Left ventricle myocardium inferior (tissue), 1 donor: Measurements from ENCODE around the gene SLC20A1. TPM values are rescaled to one million over a fixed set of nuclear protein-coding genes. Genes with fewer than 3 reads are reported as not detected.

ENCODE experiments used
- DNase-seq: peaks from one replicate; pipeline ENCODE4 v3.0.0-alpha.2; 2020
- H3K27ac ChIP-seq: fragments of 200-600 bp; replicated peaks from 2 replicates; pipeline ENCODE4 v1.8.0; 2021
- H3K27me3 ChIP-seq: fragments of 200-600 bp; 2 replicates; pipeline ENCODE4 v1.8.0; 2021; ENCODE audit warnings: low read depth
- H3K36me3 ChIP-seq: fragments of 200-600 bp; 2 replicates; pipeline ENCODE4 v1.8.0; 2021
- H3K4me1 ChIP-seq: fragments of 200-600 bp; 2 replicates; pipeline ENCODE4 v1.8.0; 2021
- H3K4me3 ChIP-seq: fragments of 200-600 bp; 2 replicates; pipeline ENCODE4 v1.8.0; 2021; ENCODE audit warnings: mild to moderate bottlenecking, moderate library complexity
- H3K9me3 ChIP-seq: fragments of 200-600 bp; replicated peaks from 2 replicates; pipeline ENCODE4 v1.8.0; 2021
- intact Hi-C: fragments of 100-400 bp; cut with micrococcal nuclease; formaldehyde crosslinking; loops from one replicate; pipeline ENCODE4 v1.11.0; 2022
- total RNA-seq: library from RNA; stranded (reverse); fragmentation: NEBNext Ultra II Directional; extraction: Animal tissue kit (Norgen Biotek cat#: 25700); gene quantifications from one replicate; pipeline ENCODE4 v1.2.1, GENCODE V29; 2021
- TF ChIP-seq, protein P1 (sequence below): fragments of 200-600 bp; IDR thresholded peaks from 2 replicates; pipeline ENCODE4 v1.8.0; 2021; ENCODE audit warnings: antibody characterized with exemption, mild to moderate bottlenecking, borderline replicate concordance
- donor health status: DM: no; HTN: yes; CAD: no; lungs with severe emphysema.

Gene SLC20A1
- total RNA-seq, 1 donor from 2014 or later, result 10.5 TPM

DNA sequence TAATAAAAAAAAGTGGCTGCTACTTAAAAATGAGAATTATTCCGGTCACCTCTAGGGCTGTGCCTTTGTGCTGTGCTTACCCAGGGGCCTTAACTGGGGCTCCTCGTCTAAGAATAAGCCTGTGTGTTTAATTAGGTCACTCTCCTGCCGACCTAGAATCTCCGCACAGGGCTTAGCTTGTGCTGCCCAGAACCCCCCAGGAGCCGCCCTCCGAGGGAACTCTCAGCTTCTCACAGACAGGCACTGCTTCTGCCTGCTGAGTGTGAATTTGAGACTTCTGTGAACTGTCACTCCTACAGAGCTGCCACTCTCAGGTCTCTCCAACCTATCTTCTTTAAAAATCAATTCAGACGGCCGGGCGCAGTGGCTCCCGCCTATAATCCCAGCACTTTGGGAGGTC lies 63.2 kb downstream of the SLC20A1 start:
- Histone ChIP-seq H3K4me3 (no peak overlapping the region), H3K27ac (no peak overlapping the region), H3K9me3 (no peaks in the 10 kb centered on the region), H3K4me1 (no peaks in the 10 kb centered on the region), H3K27me3 (peaks cover 64% of the 10 kb centered on the region), H3K36me3 (no peaks in the 10 kb centered on the region)
- TF ChIP-seq, protein P1, sequence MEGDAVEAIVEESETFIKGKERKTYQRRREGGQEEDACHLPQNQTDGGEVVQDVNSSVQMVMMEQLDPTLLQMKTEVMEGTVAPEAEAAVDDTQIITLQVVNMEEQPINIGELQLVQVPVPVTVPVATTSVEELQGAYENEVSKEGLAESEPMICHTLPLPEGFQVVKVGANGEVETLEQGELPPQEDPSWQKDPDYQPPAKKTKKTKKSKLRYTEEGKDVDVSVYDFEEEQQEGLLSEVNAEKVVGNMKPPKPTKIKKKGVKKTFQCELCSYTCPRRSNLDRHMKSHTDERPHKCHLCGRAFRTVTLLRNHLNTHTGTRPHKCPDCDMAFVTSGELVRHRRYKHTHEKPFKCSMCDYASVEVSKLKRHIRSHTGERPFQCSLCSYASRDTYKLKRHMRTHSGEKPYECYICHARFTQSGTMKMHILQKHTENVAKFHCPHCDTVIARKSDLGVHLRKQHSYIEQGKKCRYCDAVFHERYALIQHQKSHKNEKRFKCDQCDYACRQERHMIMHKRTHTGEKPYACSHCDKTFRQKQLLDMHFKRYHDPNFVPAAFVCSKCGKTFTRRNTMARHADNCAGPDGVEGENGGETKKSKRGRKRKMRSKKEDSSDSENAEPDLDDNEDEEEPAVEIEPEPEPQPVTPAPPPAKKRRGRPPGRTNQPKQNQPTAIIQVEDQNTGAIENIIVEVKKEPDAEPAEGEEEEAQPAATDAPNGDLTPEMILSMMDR, result no peak
- no peak for DNase-seq
- intact Hi-C loops, result no loop called here

DNA sequence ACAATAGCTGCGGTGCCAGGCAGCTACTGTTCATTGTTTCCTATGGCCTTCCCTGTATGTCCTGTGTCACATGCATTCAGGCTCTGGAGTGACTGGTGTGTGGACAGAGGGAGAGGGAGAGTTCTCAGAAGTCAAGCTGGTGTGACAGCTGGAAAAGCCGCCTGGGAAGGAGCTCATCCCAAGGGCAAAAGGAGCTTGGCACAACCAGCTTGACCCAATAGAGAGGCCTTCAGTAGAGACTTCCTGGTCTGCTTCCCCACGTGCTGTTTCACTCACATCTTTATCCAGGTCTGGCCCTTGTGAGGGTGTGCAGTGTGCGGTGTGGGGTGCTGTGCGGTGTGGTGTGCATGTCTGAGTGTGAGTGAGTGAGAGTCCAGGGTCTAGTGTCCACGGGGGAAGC lies 64.0 kb downstream of the SLC20A1 start:
- Histone ChIP-seq H3K9me3 (no peaks in the 10 kb centered on the region), H3K4me1 (no peaks in the 10 kb centered on the region), H3K4me3 (no peak overlapping the region), H3K27ac (no peak overlapping the region), H3K36me3 (no peaks in the 10 kb centered on the region), H3K27me3 (peaks cover 57% of the 10 kb centered on the region)
- TF ChIP-seq, protein P1, result no peak
- intact Hi-C loops, result no loop called here
- DNase-seq, result no peak

DNA sequence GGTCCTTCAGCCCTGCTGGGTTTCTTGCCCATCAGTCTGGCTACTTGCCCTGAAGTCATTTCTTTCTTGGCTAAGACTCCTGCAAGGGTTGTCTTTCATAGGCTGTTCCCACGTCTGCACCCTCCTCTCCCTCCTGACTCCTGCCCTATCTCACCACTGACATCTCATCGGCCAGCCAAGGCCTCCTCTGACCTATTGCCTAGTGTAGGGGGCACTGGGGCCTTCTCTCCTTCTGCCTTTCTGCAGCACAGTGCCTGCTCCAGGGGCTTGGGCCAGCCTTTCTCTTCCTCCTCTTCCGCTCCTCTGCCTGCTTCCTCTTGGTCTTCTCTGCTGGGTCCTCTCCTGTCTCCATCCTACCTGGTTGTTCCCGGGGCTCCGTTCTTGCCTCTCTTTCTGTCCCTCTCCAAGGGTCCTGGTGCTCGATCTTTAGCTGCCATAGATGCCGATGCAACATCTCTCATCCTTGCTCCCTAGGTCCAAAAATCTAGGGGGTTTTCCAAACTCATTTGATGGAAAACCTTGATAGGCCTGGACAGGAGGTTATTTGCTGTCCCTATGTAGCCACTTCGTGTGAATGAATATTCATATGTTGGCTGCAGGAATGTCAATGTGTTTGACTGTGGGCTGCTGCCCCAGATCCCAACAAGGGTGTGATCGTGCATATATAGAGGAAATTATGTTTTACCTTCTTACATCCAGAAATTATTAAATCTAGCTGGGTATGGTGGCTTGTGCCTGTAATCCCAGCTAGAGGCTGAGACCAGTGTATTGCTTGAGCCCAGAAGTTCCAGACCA lies 65.4 kb downstream of the SLC20A1 start:
- Histone ChIP-seq H3K36me3 (no peaks in the 10 kb centered on the region), H3K4me1 (no peaks in the 10 kb centered on the region), H3K4me3 (no peak overlapping the region), H3K27me3 (peaks cover 48% of the 10 kb centered on the region), H3K27ac (no peak overlapping the region), H3K9me3 (no peaks in the 10 kb centered on the region)
- intact Hi-C loops, result no loop called here
- DNase-seq, result no peak
- TF ChIP-seq, protein P1, result no peak

DNA sequence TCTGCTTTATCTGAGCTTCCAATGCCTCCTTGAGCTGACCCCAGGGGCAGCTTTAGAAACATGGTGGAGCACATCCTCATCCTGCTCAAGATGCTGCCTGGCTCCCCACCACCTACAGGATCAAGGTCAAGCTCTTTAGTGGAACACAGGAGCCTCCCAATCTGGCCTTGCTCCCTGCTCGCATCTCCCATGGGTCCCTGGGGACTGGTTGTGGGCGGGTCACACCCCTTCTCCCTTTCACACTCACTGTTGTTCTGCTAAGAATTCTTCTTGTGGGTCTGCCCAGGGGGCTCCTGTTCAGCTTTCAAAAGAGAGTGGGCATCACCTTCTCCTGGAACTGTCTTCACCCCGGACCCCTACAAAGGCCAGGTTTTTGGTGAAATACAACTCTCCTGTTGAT lies 66.7 kb downstream of the SLC20A1 start:
- Histone ChIP-seq H3K27me3 (peaks cover 35% of the 10 kb centered on the region), H3K36me3 (no peaks in the 10 kb centered on the region), H3K4me3 (no peak overlapping the region), H3K9me3 (peaks cover 3% of the 10 kb centered on the region), H3K4me1 (no peaks in the 10 kb centered on the region), H3K27ac (no peak overlapping the region)
- TF ChIP-seq, protein P1, result no peak
- DNase-seq, result no peak
- intact Hi-C loops, result no loop called here

DNA sequence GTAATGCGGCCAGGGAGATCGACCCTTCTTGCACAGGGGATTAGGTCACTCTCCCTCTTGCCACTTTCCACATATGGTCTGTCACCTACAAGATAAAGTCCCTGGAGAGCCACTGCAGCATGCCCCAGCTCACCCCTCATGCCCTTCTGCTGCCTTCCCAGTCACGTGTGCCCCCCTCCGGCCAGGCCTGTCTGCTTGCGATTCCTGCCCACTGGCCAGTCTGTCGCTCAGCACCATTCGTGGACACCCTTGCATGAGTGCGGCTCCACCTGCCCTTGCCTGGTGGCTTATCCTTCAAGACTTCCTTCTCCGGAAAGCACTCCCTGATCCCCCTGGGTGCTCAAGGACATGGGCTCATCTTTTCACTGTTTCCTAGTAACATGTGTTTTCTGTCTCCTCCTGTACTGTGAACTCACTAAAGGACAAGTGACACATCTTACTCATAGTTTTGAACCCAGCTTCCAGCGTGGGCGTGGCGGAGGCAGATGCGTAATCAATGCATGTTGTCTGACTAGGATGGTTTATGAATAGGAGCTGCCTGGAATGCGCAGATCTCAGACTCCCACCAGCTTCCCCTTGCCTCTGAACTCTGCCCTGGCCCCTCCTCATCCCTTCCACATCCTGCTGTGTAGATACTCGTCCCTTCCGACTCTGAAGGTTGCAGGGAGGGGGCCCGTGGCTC lies 67.3 kb downstream of the SLC20A1 start:
- no peak overlapping the region for H3K27ac ChIP-seq
- H3K27me3 ChIP-seq, result peaks cover 29% of the 10 kb centered on the region
- intact Hi-C loops, result no loop called here
- no peaks in the 10 kb centered on the region for H3K36me3 ChIP-seq
- H3K4me1 ChIP-seq, result no peaks in the 10 kb centered on the region
- DNase-seq, result no peak
- TF ChIP-seq, protein P1, result no peak
- no peak overlapping the region for H3K4me3 ChIP-seq
- H3K9me3 ChIP-seq, result peaks cover 3% of the 10 kb centered on the region

Other genes with a start within 250 kb of the SLC20A1 start
- 4.1 TPM for gene RGPD8, start 212.3 kb upstream of the SLC20A1 start, total RNA-seq
- gene TTL, start 163.8 kb upstream of the SLC20A1 start, total RNA-seq, result 47.1 TPM
- gene POLR1B, start 103.5 kb upstream of the SLC20A1 start, total RNA-seq, result 11.7 TPM
- 19.2 TPM for gene CHCHD5, start 61.3 kb upstream of the SLC20A1 start, total RNA-seq
- gene NT5DC4, start 75.1 kb downstream of the SLC20A1 start, total RNA-seq, result not detected
- gene CKAP2L, start 118.7 kb downstream of the SLC20A1 start, total RNA-seq, result 0.38 TPM
- gene IL1A, start 138.6 kb downstream of the SLC20A1 start, total RNA-seq, result not detected
- gene IL1B, start 190.8 kb downstream of the SLC20A1 start, total RNA-seq, result 0.27 TPM